HG03520 (cell line): Measurements from ENCODE around the gene PLA2G4A.

Experiments
- ATAC-seq: cut with Tn5 transposase; IDR thresholded peaks from one replicate; pipeline ENCODE4 v1.9.1; 2021; ENCODE audit warnings: mild to moderate bottlenecking, moderate library complexity; ENCODE audit not compliant: unreplicated experiment

PLA2G4A gene

DNA sequence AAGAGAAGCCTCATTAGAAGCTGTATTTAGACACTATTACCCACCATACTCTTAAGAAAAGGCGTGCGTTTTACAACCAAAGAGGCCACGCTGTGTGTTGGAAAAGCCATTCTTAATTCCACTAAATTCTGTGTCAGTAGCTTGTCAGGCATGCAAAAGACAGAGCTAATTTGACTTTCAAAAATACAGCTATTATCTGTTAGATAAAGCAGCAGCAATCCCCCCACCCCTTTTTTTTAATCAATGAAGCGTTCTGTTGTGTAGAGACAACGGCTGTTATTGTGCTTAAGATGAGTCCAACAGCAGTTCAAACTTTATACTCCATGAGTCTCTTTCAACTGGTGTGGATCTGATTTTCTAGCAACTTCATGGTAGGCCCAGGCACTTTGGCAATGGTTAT, 43.5 kb downstream of the PLA2G4A start:
- no peak for ATAC-seq

DNA sequence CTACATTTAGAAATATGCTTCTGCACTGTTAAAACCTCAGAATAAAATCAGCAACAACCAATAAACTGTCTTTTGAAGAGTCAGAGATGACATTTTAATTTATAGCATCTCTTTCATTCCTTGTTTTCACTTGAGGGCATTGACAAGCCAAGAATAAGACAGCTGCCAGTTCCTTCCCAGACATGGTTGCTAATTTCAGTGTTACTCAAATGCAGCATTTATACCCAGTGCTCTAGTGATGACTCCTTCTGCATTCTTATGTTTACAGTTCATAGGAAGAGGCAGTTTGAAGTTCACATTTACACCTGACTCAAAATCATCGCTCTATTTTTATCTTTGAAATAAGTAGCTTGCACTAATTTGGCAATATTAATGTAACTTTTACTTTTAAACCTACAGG, 44.9 kb downstream of the PLA2G4A start:
- ATAC-seq, result no peak

DNA sequence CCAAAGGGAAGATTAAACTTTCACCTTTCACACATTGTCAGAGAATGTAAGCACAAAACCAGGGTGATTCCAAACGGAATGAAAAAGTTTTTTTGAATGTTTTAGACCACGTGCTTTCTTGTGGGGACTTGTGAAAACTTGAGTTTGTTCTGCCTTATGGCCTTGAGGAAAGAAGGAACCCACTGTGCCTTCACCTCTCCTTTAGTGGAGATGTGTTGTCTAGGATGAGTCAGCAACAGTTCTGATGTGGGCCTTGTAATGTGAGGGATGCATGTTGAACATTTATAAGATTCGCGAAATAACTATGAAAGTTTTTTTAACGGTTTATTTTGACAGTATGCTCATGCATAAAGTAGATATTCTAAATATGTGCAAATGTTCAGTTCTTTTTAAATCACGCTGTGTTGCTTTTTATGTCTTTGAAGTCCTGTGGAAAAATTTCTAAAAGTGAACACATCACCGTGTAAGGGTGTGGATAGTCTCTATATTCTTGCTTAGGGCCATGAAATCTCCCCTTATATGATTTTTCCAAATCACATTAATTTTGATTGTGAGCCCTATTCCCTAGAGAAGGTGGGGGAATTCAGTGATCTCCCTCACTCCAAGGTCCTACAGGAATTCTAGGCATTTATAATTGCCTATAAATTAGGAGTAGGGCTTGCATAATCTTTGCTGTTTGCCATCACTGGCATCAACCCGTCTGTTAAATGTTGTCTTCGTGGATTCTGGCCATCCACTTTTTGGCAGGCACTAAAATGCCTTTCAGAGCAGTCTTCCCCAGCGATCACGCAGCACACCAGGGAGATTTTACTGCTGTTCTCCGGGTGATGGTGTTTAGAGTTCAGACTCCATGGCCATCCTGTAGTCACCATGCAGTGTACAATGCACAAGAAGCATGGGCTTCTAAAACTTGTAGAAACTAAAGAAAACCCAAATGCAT, 47.4 kb downstream of the PLA2G4A start:
- ATAC-seq, result no peak

DNA sequence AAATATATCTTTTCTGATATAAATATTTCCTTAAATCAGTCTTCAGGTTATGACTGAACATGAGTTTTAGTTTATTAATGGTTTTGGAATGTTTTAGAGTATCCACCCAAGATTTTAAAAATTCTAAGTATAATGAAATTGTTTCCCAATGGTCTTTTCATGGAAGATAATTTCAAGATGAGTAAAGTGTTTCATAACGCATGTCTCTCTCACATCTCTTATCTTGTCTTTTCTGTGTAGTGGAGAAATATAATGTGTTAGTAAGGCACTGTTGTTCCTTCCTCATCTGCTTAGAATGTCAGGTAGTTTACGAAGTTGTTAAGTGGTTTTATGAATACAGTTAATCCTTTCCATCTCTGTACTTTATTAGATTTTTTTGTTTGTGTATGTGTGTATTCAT, 49.6 kb downstream of the PLA2G4A start:
- no peak for ATAC-seq

DNA sequence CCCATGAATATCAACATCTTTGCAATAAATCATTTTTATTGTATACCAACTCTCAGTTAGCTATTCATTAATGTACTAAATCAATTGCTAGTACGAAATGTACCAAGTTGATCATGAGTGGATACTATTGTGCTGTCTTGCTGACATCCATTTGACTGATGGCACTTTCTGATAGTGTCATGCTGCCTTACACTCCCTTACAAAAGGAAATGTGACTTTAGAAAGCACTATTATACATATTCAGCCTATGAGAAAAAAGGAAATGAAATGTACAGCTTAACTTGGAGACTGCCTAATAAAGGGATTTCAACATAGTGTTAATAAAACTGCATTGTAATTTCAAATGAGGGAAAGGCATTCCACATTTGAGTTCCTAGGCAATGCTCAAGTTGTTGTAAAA, 52.2 kb downstream of the PLA2G4A start:
- ATAC-seq, result no peak

DNA sequence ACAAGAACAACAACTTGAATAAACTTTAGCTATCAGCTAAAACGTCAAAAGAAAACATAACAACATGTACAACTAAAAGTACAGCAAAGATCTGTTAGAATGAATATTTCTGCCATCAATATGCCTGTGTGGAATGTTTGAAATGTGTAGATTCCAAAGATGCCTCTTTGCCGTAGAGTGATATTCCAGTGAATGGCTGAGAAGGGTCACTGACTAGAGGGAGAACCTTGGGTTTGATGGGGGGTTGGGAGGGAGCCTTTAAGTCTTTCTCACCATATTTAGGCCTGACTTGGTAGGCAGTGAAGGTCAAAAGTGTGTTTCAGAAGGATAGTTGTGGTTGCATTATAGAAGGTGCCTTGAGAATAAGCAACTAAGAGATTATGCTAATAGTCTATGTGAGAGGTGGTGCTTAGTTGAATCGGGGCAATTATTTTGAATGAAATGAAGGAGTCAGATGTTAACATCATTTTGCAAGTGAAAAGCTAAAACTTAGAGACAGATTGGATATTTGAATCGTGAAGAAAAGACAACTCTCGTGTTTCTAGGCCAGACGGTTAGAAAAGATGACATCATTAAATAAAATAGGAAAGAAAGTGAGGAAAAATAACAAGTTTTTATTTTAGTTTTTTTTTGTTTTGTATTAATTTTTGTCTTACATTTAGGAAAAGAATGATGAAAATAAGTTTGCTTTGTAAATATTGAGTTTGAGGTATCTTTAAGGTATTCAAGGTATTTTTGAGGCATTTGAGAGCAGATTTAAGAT, 53.8 kb downstream of the PLA2G4A start:
- no peak for ATAC-seq

DNA sequence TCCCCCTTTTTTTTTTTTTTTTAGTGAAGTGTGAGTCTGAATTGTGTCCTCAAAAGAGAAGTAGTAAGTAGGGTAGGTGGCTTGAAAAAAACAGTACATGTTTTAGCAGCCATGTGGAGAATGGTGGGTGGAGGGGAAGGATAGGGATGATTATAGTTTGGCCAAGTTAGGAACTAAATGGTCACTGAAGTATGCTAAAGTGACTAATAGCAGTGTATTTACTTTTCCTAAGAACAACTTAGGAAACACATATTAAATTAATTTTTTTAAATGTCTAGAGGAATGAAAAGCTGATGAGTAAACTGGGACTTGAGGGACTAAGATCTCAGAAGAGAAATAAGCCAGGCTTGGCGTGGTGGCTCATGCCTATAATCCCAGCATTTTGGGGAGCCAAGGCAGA, 55.5 kb downstream of the PLA2G4A start:
- no peak for ATAC-seq

DNA sequence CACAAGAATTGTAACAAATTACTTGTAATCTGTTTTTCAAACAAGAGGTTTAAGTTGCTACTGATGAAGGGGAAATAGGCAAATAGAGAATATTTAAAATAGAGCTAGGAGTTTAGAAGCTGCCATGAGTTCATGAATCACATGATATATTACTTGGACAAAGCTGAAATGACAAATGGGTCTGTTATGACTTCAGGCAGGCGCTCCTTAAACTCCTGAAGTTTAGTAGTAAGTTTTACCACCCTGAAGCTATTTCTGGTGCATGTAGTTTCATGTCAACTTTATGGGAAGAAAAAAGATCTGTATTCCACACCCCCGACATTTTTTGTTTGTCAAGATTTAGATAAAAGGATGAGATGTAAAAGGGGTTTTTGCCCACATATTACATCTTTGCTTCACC, 58.5 kb downstream of the PLA2G4A start:
- ATAC-seq, result no peak

DNA sequence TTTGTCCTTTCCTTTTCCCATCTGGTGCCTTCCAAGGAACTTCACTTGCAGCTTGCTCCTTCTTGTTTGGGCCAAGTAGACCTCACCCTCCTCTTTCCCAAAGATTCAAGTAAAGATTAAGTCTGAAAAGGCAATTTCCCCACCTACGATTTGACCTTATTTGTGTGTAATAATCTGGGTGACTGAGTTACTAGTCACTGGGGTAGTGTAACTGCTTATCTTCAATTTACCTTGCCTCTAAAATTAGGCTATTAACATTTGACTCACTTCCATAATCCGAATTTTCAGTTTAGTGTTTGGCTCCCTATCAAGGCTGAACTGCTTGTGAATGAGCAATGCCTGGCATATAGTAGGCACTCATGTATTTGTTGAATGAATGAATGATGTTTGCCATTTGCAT, 59.6 kb downstream of the PLA2G4A start:
- ATAC-seq, result no peak

DNA sequence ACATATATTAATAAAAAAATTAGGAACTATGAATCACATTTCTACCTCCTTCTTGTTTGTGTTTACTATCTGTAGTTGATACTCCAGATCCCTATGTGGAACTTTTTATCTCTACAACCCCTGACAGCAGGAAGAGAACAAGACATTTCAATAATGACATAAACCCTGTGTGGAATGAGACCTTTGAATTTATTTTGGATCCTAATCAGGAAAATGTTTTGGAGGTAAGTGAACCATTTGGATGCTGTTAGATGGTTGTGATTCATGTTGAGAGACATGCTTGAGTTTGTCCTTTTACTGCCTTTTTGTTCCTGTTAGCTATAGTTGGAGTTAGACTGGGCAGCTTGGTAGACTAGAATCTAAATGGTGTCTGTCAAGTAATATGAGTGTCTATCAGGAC, 64.2 kb downstream of the PLA2G4A start:
- no peak for ATAC-seq

DNA sequence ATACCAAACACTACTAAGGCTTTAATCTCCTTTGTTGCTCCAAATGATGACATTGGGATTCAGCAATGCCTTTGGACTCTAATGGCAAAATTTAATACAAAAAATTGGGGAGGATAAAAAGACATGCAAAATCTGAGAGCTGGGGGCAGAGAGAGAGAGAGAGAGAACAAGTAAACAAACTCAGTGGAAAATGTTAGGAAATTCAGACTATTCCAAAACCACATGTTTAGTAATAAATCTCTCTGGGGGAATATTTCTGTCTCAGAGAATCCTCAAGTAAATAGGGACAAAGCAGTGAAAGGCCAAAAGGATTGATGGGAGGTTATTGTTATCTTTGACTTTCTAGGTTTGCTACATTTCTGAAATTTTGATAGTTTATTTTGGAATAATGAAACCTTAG, 65.7 kb downstream of the PLA2G4A start:
- ATAC-seq, result no peak

DNA sequence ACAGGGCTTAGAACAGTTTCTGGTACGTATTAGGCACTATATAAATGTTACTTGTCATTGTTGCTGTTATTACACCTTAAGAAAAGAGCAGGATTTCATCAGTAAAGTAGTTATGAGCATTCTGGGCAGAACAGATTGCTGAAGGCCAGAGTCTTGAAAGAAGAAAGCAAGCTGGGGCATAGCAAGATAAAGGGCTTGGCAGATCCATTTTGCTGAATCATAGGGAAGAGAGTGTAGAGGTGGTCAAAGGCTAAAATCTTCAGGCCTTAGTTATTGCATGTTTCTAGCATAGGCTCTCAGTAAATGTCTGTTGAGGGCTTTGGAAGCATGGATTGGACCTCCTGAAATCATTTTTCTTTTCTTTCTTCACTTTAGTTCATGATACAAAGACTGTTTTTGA, 67.5 kb downstream of the PLA2G4A start:
- no peak for ATAC-seq

DNA sequence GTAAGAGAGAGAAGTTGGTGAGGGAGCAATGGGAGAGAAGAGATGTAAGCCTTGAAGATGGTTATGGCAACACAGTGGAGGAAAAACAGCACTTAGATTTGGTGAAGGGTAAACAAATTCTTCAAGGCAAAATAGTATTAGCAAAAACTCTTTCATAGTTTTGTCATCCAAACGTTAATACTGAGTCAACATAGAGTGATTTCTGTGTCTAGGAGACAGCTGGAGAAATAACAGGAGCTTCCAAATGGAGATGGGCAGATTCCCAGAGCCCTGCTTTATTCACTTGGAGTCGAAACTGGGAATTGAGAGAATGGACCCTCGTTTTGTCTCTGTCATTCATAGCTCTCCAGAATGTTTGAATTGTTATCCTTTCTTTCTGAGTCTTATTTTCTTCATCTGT, 68.3 kb downstream of the PLA2G4A start:
- no peak for ATAC-seq

DNA sequence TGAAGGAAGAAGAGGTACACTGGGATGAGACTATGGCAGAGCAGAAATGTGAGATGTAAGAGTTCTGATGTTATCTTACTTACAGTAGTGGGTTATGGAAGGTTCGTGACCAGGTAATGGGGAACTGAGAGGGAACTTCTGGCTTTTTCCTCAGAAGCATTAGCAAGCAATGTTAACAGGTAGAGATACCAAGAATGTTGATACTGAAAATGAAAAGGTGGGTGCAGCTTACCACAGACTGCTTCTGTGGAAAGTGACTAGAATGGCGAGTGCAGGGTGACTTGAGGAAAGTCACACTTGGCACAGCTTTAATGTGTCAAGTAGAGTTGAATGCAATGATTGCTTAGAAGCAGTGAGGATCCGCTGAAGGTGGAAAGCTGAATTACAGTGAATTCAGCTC, 70.8 kb downstream of the PLA2G4A start:
- ATAC-seq, result peak; percentile 90

DNA sequence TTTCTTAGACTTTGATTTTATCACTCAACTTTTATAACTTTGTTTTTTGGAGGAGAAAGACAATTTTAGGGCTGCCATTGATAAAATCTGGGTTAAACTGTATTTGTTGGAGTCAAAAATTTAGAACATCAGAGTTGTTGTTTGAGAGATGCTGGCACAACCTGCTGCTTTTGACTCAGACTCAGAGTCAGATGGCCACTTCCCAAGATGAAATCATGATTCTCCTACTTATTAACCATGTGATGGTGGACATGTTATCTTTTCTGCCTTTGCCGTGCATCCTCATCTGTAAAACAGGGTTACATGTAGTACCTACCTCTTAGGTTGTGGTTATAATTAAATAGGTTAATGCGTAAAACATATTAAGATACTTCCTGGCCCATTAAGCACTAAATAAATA, 71.2 kb downstream of the PLA2G4A start:
- no peak for ATAC-seq

DNA sequence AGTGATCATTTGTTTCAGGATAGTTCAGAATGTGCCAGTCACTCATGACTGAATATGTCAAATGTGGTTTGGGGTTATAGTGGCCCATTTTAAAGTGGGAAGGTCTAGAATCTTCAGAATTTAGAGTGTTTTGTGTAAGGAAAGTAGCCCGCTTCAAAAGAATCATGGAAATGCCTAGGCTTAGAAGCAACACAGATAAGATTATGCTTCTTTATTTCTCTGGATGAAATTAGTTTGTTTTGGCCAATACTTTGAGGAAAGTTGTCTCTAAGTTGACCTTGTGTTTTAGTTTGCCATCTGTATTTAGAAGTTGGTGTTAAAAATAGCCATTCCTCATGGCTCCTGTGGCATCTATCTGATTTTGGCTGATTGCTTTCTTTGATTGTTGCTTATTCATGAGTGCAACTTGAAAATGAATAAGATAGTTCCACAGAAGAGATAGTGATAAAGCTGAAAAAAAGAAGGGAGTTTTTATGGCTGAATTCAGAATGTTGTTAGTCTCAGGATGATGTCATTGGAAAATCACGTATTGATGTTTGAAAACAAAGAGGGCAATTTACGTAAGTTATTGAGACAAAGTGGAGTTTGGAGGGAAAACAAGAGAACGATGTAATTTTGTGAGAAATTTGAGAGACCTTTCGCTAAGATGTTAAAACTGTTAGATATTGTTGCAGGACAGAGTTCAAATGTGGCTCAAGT, 71.9 kb downstream of the PLA2G4A start:
- no peak for ATAC-seq

DNA sequence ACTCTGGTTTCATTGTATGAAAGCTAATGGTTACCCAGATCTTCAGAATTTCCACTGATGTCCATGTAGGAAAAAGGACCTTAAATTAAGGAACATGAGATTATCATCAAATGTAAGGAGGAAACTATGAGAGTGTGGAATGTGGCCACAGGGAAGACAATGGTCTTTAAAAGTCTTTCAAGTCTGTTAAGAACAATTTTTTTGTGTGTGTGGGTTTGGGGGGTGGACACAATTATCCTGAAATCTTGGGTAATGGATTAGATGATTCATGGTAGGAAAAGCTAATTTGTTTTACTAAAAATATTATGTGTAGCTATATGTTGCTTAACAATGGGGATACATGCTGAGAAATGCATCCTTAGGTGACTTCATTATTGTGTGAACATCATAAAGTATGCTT, 72.9 kb downstream of the PLA2G4A start:
- no peak for ATAC-seq

DNA sequence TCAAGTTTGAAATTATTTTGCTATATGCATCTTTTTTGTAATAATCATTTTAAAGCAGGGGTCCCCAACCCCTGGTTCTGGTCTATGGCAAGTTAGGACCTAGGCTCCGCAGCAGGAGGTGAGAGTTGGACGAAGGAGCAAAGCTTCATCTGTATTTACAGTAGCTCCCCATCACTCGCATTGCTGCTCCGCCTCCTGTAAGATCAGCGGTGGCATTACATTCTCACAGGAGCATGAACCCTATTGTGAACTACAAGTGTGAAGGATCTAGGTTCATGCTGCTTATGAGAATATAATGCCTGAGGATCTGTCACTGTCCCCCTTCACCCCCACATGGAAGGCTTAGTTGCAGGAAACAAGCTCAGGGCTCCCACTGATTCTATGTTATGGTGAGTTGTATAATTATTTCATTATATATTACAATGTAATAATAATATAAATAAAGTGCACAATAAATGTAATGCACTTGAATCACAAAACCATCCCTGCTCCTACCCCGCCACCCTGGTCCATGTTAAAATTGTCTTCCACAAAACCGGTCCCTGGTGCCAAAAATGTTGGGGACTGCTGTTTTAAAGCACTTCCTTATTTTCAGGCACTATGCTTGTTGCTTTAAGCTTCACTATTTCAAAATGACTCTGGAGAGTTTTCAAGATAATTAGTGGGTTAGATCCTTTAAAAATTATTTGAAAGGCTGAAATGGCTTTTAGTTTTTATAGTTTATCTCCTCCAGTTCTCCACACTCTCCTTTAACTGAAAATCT, 74.8 kb downstream of the PLA2G4A start:
- no peak for ATAC-seq

DNA sequence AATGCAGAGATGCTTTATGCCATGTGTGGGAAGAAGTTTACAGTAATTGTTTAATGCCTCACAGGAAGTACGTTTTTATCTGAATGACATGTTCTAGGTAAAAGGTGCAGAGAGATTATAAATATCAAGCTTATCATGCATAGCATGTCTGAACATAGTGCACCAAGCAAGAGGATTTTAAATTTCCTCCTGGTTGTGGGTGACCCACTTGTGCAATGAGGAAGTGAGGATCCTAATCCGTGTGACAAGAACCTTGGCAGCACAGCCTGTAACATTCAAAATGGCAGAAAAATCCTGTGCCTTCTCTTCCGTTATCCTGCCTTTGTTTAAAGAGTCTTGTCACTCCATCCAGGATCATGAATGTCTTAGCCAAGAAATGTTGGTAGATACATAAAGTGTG, 75.6 kb downstream of the PLA2G4A start:
- no peak for ATAC-seq

DNA sequence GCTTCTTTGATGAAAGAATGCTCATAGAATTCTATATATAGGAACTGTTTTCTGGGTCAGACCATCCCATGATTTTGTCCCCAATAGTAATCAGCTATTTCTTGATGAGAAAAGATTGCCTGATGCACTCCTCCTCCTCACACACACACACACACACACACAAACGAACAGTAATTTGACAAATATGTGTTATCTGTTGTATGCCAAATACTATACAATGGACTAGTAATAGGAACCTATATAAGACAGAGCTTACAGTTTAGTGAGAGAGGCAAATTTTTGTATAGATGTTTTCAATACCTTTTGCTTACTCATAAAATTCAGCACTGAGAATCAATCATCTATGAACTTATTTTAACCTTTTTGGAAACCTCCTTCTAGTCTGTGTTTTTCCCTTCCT, 76.8 kb downstream of the PLA2G4A start:
- ATAC-seq, result no peak

DNA sequence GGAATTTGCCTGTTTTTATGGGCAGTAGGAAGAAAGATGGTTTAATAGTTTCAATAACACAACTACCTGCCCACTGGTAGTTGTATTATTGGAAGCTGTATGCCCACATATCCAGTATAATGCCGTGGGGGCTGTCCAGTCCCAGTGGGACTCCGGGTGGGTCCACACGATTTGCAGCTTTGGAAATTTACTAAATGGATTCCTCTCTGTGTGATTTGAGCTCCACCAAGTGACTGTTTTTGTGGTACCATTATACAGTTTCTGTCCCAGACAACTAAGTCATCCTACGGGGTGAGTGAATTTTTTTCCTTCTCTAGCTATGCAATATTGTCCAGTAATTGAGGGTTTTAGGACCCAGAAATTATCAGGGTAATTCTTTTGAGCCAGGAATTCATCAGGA, 86.8 kb downstream of the PLA2G4A start:
- ATAC-seq, result no peak
